ENCODE measurements around the gene CHD8.
"Not testable (repeated sequence)": the region's sequence is repeated elsewhere in the genome, so short reads cannot be mapped to it uniquely, and the experiment has no call there.

The CHD8 gene

GRCh38 chr14:21437063-21437901 is 18.6 kb downstream of the CHD8 start:
- peak; percentile 99 to 100 for DNase-seq

GRCh38 chr14:21436567-21437062 is 19.3 kb downstream of the CHD8 start:
- no peak for DNase-seq

GRCh38 chr14:21431126-21431525 is 24.8 kb downstream of the CHD8 start:
- no peak for DNase-seq

- no peak for DNase-seq
Observed at GRCh38 chr14:21428930-21429329, 27.0 kb downstream of the CHD8 start.

- no peak for DNase-seq
Observed at GRCh38 chr14:21426692-21427091, 29.2 kb downstream of the CHD8 start.

- no peak for DNase-seq
Observed at GRCh38 chr14:21419528-21419927, 36.4 kb downstream of the CHD8 start.

GRCh38 chr14:21415329-21415728 is 40.6 kb downstream of the CHD8 start:
- DNase-seq, result no peak

- no peak for DNase-seq
Observed at GRCh38 chr14:21414137-21414631, 41.7 kb downstream of the CHD8 start.

- no peak for DNase-seq
Observed at GRCh38 chr14:21408147-21408546, 47.8 kb downstream of the CHD8 start.

GRCh38 chr14:21406213-21406612 is 49.7 kb downstream of the CHD8 start:
- DNase-seq, result no peak

- no peak for DNase-seq
Observed at GRCh38 chr14:21405097-21405496, 50.8 kb downstream of the CHD8 start.

- DNase-seq, result no peak
Observed at GRCh38 chr14:21399311-21399870, 56.5 kb downstream of the CHD8 start.

GRCh38 chr14:21398901-21399300 is 57.0 kb downstream of the CHD8 start:
- no peak for DNase-seq

- DNase-seq, result no peak
Observed at GRCh38 chr14:21395450-21395849, 60.5 kb downstream of the CHD8 start.

- no peak for DNase-seq
Observed at GRCh38 chr14:21385188-21385904, 70.6 kb downstream of the CHD8 start.

GRCh38 chr14:21384494-21384851 is 71.5 kb downstream of the CHD8 start:
- DNase-seq, result no peak

- DNase-seq, result peak; percentile 95 to 96
Observed at GRCh38 chr14:21383848-21384493, 72.0 kb downstream of the CHD8 start, which contains the start of gene SUPT16H. SUPT16H (minus strand) TSS chr14:21384019; CDS start chr14:21383927, 92 bp downstream.

- DNase-seq, result peak; percentile 71 to 72
Observed at GRCh38 chr14:21382886-21383847, 72.8 kb downstream of the CHD8 start.

GRCh38 chr14:21382095-21382494 is 73.8 kb downstream of the CHD8 start:
- no peak for DNase-seq

GRCh38 chr14:21379338-21379737 is 76.6 kb downstream of the CHD8 start:
- DNase-seq, result no peak

GRCh38 chr14:21373980-21374379 is 81.9 kb downstream of the CHD8 start:
- DNase-seq, result no peak

- not testable (repeated sequence) for DNase-seq
Observed at GRCh38 chr14:21372814-21373213, 83.1 kb downstream of the CHD8 start.
